ENCODE measurements around the gene SENP1.

The SENP1 gene

GRCh38 chr12:48063530-48063929, 42.3 kb downstream of the SENP1 start:
- DNase-seq = no peak

- DNase-seq = no peak
Measured at GRCh38 chr12:48061938-48062719, 43.8 kb downstream of the SENP1 start.

- DNase-seq = no peak
Measured at GRCh38 chr12:48060474-48060873, 45.4 kb downstream of the SENP1 start.

DNA sequence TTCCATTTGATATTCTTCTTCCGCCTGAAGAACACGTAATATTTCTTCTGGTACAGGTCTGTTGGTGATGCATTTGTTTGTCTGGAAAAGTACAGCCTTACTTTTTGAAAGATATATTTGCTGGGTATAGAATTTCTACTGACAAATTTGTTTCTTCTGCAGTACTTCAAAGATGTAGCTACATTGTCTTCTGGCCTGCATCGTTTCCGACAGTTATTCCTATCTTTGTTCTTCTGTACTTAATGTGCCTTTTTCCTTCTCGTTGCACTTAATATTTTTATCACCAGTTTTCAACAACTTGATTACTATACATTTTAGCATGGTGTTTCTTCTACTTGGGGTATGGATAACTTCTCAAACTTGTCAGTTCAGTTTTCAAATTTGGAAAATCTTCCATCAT, 47.1 kb downstream of the SENP1 start:
- DNase-seq = no peak

DNA sequence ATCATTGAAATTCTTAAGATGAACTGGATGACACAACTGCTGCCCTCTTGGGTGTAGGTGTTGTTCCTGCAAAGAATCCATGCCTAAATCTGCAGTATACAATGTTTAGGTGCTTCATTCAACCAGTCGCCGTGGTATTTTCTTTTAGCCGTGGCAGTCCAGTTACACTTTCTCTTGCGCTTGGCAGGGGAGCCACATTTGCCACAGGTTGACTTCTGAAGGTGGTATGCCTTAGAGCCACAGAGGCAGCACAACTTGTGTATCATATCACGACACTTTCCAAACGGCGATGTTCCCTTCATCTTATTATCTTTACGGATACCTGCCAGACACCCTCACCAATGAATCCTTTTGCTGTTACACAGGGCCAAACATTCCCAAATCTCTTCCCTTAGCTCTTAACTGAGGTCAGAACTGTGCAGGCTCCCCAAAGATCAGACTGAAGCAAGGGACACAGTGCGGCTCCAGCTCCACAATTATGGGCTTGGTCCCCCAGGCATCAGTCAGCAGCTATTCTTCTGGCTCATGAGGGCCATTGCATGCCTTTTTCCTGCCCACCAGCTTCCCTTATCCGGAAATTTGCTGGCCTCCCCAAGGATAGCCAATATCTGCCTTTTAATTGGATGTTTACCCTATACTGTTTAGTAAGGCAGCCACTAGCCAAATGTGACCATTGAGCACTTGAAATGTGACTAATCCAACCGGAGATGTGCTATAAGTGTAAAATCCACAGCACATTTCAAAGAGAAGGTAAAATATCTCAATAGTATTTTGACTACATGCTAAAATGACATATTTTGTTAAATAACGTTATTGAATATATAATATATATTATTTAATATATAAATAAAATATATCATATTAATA, 50.7 kb downstream of the SENP1 start:
- DNase-seq = no peak

DNA sequence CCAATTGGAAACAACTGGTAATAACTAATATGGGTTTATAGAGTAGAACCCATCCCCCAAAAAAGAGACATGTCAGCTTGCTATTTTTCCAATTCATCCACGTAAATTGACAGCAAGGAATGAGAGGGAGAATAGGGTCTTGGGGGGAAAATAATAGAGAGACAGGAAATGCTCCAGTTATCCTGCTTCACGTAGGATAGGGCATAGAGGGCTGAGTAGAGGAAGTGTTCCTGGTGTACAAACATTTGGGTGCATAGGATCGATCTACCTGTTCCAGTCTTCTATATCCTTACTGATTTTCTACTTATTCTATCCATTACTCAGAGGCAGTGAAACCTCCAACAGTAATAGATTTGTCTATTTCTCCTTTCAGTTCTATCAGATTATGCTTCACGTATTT, 52.0 kb downstream of the SENP1 start:
- DNase-seq = no peak

DNA sequence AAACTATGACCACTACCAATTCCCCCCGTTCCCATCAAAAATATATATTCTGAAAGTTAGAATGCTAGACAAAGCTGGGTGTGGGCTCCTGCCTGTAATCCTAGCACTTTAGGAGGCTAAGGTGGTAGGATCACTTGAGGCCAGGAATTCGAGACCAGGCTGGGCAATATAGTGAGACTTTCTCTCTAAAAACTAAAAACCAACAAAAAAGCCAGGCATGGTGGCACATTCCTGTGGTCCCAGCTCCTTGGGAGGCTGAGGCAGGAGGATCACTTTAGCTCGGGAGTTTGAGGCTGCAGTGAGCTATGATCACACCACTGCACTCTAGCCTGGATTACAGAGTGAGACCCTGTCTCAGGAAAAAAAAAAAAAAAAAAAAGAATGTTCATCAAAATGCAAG, 52.8 kb downstream of the SENP1 start:
- no peak for DNase-seq

DNA sequence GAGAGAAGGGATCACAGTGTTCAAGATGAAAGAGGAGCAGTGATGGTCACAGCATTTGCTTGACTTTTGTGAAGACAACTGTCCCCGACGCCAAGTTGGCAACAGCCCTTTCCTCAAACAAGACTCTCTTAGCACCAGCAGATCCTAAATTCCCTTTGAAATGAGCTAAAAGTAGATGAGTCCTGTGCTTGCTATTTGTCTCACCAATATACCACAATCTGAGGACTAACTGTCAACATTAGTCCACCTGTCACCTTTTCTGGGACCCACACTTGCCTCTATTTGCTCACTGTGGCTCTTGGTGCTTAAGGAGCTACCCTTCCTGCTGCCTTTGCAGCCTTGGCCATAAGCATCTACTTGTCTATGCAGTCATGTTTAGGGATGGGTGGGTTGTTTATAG, 54.2 kb downstream of the SENP1 start:
- DNase-seq = no peak

GRCh38 chr12:48050174-48050573, 55.7 kb downstream of the SENP1 start:
- no peak for DNase-seq

- DNase-seq = no peak
Measured at GRCh38 chr12:48045965-48046518, 59.8 kb downstream of the SENP1 start.

GRCh38 chr12:48045061-48045846, 60.6 kb downstream of the SENP1 start:
- no peak for DNase-seq

GRCh38 chr12:48044396-48044795, 61.5 kb downstream of the SENP1 start:
- no peak for DNase-seq

- no peak for DNase-seq
Measured at GRCh38 chr12:48043771-48044170, 62.1 kb downstream of the SENP1 start.

- no peak for DNase-seq
Measured at GRCh38 chr12:48041591-48042423, 64.1 kb downstream of the SENP1 start.

DNA sequence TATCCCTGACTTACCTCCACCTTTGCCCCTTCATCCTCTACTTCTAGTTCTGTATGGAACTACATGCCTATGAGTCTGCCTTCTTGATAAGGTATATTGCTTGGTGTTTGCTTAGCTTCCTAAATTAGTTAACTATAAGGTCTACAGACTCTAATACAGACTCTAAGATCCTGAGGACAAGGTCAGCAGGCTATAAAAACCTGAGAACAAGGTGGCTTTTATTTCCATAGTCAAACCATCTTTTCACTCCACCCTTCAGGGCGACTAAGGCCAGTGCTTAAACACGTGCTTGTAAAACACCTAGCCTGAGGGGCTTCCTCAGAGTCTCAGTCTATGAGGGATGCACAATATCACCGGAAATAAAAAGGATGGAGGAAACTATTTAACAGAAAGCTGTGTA, 65.5 kb downstream of the SENP1 start:
- peak; percentile 81 for DNase-seq

- DNase-seq = no peak
Measured at GRCh38 chr12:48039151-48039550, 66.7 kb downstream of the SENP1 start.

DNA sequence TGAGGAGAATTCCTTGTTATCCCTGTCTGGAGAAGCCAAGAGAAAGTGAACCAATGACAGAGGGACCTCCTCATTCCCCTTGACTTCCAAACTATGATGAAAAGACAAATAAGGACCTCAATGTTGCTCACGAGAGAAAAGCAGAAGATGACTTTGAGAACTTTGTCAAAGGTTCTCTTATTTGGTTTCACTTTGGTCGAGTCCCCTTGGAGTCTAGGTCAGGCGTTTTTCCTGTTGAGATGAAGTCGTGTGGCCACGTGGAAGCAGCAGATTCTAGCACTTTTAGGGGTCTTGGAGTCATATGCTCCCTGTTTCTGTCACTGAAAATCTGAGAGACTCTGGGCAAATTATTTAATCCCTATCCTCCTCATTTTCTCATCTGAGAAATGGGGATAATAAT, 67.8 kb downstream of the SENP1 start:
- DNase-seq = no peak

GRCh38 chr12:48037267-48037915, 68.5 kb downstream of the SENP1 start:
- no peak for DNase-seq

- no peak for DNase-seq
Measured at GRCh38 chr12:48036818-48037217, 69.1 kb downstream of the SENP1 start.

DNA sequence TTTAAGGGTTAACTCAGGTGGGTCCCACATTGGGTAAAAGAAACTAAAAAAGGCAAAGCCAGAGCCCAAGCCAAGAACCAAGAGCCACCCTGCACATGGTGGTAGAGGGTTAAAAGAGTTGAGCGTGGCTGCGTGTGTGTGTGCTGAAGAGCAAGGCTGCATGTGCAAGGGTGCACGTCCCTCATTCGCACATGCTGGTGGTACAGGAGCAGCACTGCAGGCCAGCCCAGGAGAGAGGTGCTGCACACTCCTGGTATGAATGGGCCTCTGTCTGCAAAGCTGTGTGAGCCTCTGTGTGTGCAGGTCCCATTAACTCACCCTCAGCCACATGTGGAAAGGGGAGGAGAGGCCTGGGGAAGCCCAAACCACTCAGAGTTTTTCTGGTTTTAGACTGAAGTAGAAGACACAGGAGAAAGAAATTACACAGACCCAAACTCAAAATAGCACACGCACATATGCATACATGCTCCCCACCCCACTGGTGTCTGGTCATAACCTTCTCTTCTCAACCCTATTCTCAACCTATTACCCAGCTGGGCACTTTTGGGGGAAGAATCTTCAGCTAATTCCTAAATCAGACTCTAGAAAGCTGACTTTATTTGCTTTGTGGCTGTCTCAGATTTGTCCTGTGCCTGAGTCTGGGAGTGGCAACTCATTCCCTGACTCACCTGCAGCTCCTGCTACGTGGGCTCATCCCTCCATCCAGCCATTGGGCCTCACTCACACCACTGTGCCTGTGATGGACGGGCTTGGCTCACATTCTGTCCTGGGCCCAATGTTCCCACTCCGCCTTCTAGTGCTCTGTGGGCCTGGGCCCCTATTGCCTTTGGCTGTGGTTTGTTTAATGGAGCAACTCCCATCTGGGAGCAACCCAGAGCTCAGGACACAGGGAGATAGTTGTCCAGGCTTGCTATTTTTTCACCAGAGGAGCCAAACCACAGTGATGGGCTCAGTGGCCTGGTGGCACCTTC, 70.8 kb downstream of the SENP1 start:
- DNase-seq = no peak
